ENCODE results near the gene TMEM86A.
"Not testable (repeated sequence)": the region's sequence is repeated elsewhere in the genome, so short reads cannot be mapped to it uniquely, and the experiment has no call there.

TMEM86A gene

GRCh38 chr11:18698341-18699268 is at the start of gene TMEM86A:
Gene TMEM86A (plus strand): TSS chr11:18698779. CDS start chr11:18698887, 108 bp downstream.
- peak; percentile 75 to 81 for DNase-seq (ENCODE audit: low read depth in 2 of 2)

- no peak for DNase-seq (ENCODE audit: low read depth in 2 of 2)
Measured at GRCh38 chr11:18650353-18650752, 48.2 kb upstream of the TMEM86A start.

DNA sequence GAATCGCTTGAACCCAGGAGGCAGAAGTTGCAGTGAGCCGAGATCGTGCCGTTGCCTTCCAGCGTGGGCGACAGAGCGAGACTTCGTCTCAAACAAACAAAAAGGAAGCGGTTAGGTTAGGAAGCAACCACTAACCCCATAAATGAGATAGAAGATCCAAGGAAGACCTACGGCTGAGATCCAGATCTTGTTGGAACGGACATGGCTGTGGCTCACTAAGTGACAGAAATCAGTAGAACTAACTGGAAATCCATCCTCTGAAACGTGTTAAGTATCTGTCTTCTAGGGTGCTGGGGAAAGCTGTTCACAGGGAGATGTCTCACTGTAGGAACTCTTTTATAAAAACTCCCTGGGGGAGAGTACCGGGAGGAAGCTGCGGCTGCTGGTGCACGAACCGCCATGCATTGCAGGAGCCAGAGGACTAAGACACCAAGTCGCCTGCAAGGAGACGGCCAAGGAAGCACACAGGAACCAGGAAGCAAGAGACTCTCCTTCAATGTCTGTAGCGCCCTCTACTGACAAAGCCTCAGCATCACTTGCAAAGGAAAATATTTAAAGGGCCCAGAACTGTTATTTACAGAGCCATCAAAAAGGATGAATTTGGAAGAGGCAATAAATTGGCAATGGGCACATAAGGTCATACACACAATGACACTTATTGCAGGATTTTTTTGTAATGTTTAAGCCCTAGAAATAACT is 47.6 kb upstream of the TMEM86A start:
- DNase-seq (ENCODE audit: low read depth in 2 of 2): no peak

DNA sequence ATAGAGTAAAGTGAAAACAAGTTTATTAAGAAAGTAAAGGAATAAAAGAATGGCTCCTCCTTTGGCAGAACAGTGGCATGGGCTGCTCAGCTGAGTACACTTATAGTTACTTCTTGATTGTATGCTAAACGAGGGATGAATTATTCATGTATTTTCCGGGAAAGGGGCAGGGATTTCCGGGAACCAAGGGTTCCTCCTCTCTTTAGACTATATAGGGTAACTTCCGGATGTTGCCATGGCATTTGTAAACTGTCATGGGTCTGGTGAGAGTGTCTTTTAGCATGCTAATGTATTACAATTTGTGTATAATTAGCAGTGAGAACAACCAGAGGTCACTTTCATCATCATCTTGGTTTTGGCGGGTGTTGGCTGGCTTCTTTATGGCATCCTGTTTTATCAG is 40.9 kb upstream of the TMEM86A start:
- no peak for DNase-seq (ENCODE audit: low read depth in 2 of 2)

DNA sequence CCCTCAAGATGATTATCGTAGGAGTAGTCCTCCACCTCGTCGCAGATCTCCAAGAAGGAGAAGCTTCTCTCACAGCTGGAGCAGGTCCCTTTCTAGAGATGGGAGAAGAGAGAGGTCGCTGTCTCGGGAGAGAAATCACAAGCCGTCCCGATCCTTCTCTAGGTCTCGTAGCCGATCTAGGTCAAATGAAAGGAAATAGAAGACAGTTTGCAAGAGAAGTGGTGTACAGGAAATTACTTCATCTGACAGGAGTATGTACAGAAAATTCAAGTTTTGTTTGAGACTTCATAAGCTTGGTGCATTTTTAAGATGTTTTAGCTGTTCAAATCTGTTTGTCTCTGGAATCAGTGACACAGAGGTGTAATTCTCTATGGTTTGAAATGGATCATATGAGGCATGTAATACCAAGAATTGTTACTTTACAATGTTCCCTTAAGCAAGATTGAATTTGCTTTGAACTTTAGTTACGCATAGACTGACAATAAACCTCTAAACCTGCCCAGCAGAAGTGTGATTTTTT is 33.2 kb upstream of the TMEM86A start:
- not testable (repeated sequence) for DNase-seq (ENCODE audit: low read depth in 2 of 2)

DNA sequence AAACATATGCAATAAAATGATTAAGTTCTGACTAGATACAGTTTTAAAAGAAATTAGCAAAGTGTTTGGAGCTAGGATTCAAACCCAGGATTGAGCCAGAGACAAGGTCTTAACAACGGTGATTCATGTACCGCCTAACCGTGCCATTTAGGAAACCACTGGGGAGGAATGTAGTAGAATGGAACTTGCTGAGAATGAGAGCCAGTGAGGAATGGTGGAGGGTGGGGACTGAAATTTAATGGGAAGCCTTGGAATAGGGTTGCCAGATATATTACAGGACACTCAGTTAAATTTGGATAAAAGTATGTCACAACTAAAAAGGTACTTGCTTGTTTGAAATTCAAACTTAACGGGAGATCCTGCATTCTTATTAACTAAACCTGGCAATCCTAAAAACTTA is 30.4 kb upstream of the TMEM86A start:
- DNase-seq (ENCODE audit: low read depth in 2 of 2): no peak

DNA sequence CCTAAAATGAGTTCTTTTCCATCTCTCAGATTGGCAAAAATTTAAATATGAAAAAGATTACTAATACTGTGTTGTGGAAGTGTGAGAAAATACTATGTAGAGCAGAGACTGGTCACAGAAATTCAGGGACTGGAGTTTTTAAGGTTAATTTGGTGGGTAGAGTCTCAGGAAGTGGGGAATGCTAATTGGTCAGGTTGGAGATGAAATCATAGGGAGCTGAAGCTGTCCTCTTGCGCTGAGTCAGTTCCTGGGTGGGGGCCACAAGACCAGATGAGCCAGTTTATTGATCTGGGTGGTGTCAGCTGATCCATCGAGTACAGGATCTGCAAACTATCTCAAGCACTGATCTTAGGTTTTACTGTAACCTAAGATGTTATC is 29.4 kb upstream of the TMEM86A start:
- no peak for DNase-seq (ENCODE audit: low read depth in 2 of 2)

DNA sequence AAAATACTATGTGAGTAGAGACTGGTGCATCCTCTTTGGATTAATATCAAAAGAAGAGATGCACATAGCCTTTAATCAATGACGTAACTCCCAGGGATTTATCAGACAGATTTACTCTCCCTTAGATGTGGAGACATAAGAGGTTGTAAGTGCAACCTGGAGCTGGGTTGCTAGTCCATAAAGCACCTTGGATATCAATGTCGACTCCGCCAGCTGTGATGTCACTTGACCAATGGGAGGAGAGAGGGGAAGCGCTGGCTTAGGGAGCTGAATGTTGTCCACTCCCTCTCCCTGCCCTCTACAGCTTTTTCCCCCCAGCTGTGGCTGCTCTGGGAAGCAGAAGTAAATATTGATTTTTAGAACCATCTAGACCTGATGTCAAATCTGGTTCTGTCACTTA is 28.9 kb upstream of the TMEM86A start:
- no peak for DNase-seq (ENCODE audit: low read depth in 2 of 2)

DNA sequence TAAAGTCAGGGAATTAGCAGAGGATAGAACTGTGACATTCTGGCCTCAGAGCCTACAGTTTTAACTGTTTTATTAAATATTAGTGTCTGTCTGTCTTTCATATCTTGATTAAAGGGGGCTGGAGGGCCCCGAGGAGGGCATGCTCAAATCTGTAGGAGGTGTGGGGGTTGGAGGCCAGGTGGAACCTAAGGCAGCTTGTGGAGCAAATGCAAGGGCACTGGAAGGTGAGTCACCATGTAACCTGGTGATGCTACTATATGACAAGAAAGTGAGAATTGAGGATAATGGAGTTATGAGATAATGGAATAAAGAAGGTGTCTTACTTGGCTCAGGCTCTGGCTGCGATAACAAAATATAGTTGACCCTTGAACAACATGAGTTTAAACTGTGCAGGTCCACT is 27.3 kb upstream of the TMEM86A start:
- DNase-seq (ENCODE audit: low read depth in 2 of 2): peak in 1 of 2 donors; percentile 34

DNA sequence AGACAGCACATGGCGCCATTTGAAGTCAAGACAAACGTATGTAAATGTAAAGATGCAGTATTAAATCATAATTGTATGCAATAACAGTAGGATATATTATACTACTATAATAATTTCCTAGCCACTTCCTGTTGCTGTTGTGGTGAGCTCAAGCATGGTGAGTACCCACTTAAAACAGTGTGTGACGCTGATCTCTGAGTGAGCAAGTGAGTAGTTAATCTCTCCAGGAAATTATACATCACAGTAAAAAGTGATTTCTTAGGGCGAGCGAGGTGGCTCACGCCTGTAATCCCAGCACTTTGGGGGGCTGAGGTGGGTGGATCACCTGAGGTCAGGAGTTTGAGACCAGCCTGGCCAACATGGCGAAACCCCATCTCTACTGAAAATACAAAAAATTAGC is 26.4 kb upstream of the TMEM86A start:
- peak in 1 of 2 donors; percentile 27 for DNase-seq (ENCODE audit: low read depth in 2 of 2)

- DNase-seq (ENCODE audit: low read depth in 2 of 2): no peak
Measured at GRCh38 chr11:18676803-18677202, 21.8 kb upstream of the TMEM86A start.

- DNase-seq (ENCODE audit: low read depth in 2 of 2): no peak
Measured at GRCh38 chr11:18677560-18677959, 21.0 kb upstream of the TMEM86A start.

- DNase-seq (ENCODE audit: low read depth in 2 of 2): not testable (repeated sequence)
Measured at GRCh38 chr11:18681949-18682348, 16.6 kb upstream of the TMEM86A start.

GRCh38 chr11:18682466-18682865 is 16.1 kb upstream of the TMEM86A start:
- DNase-seq (ENCODE audit: low read depth in 2 of 2): no peak

DNA sequence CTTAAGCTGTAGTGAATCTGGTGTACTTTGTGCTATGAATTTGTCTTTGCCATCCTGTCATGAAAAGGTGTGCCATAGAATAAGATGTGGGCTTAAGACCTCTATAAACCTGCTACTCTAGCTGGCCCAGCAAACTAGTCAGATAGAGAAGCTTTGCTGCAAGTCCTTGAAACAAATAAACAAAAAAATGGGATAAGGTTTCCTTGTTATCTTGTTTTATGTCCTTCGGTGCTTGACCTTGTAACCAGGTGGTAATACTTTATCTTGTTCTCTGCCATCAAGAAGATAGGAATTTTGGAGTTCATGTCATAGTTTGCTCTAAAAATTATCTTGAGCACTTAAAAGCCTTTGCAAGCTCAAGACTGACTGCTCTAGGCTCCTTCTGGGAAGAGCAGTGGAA is 14.3 kb upstream of the TMEM86A start:
- no peak for DNase-seq (ENCODE audit: low read depth in 2 of 2)

- DNase-seq (ENCODE audit: low read depth in 2 of 2): not testable (repeated sequence)
Measured at GRCh38 chr11:18691467-18692140, 7.0 kb upstream of the TMEM86A start.

DNA sequence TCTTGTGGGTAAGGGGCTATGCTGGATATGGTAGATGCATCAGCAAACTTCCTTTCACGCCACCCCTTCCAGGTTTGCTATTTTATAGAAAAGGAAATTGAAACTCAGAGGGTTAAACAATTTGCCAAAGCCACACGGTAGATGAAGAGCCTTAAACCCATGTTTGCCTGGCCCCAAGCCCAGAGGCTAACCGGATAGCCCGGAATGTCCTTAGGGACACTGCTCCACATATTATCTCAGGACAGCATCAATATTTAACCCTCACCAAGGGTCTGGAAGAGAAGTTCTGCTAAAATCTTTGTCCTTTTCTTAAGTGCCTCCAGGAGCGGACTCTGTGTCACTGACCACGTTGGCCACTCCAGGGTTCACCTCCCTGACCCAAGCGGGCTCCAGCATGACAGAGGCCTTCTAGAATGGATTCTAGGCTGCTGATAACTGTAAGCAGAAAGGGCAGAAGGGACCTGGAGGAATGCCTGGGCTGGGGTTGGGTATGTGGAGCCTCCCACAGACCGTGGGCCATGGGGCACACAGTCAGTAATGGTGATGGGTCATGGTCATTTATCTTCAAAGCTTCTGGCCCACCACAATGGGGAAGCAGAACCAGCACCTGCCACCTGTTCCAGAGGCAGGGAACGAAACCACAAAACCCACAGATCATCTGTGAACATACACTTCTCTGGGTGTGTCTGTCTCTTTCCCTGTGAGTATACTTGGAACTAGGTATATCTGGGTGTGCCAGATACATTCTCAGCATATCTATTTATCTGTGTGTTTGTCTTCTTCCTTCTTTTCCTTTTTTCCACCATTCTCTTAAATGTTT is 5.4 kb upstream of the TMEM86A start:
- no peak for DNase-seq (ENCODE audit: low read depth in 2 of 2)

- DNase-seq (ENCODE audit: low read depth in 2 of 2): no peak
Measured at GRCh38 chr11:18696638-18697225, 1.8 kb upstream of the TMEM86A start.

- DNase-seq (ENCODE audit: low read depth in 2 of 2): no peak
Measured at GRCh38 chr11:18697576-18697975, 1.0 kb upstream of the TMEM86A start.

GRCh38 chr11:18699269-18699596 is 654 bp downstream of the TMEM86A start:
- DNase-seq (ENCODE audit: low read depth in 2 of 2): no peak

- DNase-seq (ENCODE audit: low read depth in 2 of 2): no peak
Measured at GRCh38 chr11:18699848-18700261, 1.3 kb downstream of the TMEM86A start.

Data from stimulated activated CD8-positive, alpha-beta memory T cell treated with anti-CD3 and anti-CD28 coated beads, Interleukin-15, amount 100 ng/mL, for 4 hours (primary cell).